Esophagus muscularis mucosa (tissue), 4 donors: ENCODE results near the gene RFNG.

Experiments used
- CTCF ChIP-seq, 3 experiments: fragments of 200-600 bp in 2 of 3; fragments of 450-650 bp in 1 of 3; sonication (generic) in 2 of 3; IDR thresholded peaks; one replicate each; pipeline ENCODE4 v1.5.1; 2017 to 2019; ENCODE audit warnings: antibody characterized with exemption in 3 of 3, mild to moderate bottlenecking in 2 of 3, moderate library complexity in 1 of 3
- EP300 ChIP-seq: sonication (generic); formaldehyde crosslinking; IDR thresholded peaks from one replicate; pipeline ENCODE4 v1.6.1; 2017; ENCODE audit warnings: antibody characterized with exemption
- POLR2A ChIP-seq: fragments of 450-650 bp; IDR thresholded peaks from one replicate; pipeline ENCODE4 v1.6.1; 2017; ENCODE audit warnings: antibody characterized with exemption, moderate library complexity, mild to moderate bottlenecking, low read depth
- POLR2AphosphoS5 ChIP-seq, 2 donors: sonication (generic); formaldehyde crosslinking; IDR thresholded peaks; one replicate each; pipeline ENCODE4 v1.6.1; 2017; ENCODE audit warnings: antibody characterized with exemption in 2 of 2

- TF ChIP-seq CTCF (IDR thresholded peaks at IDR 0.05) = no peak
- TF ChIP-seq POLR2AphosphoS5 (IDR thresholded peaks at IDR 0.05) = peak; percentile 41 to 57
- TF ChIP-seq EP300 = no peak
- TF ChIP-seq POLR2A = no peak
Measured at GRCh38 chr17:82003411-82004381, 47.9 kb downstream of the RFNG start.
